Gastrocnemius medialis (tissue), 4 donors: ENCODE measurements around the gene COPS3. TPM values are rescaled to one million over a fixed set of nuclear protein-coding genes. Genes with fewer than 3 reads are reported as not detected.

Source experiments
- ATAC-seq, 2 donors: fragments of 150-250 bp; one replicate each; pipeline ENCODE4 v1.9.1; 2016
- DNase-seq, 2 donors: peaks; one replicate each; pipeline ENCODE4 v3.0.0-alpha.2; 2019
- H3K27ac ChIP-seq, 4 donors: fragments of 200-600 bp; sonication (generic); 1 replicate in 1 of 4; 2 replicates in 3 of 4; pipeline ENCODE4 v1.5.1; 2016 to 2018; ENCODE audit warnings: mild to moderate bottlenecking in 2 of 4, moderate library complexity in 1 of 4
- H3K27me3 ChIP-seq, 3 donors: fragments of 200-600 bp; sonication (generic) in 2 of 3; 1 replicate in 1 of 3; 2 replicates in 2 of 3; pipeline versions ENCODE4 v1.5.1 to v1.6.0; 2016 to 2019; ENCODE audit warnings: mild to moderate bottlenecking in 1 of 3, moderate library complexity in 1 of 3
- H3K36me3 ChIP-seq, 2 donors: fragments of 200-600 bp; sonication (generic) in 1 of 2; one replicate each; pipeline ENCODE4 v1.5.1; 2017 to 2018
- H3K4me1 ChIP-seq, 2 donors: fragments of 200-600 bp; sonication (generic) in 1 of 2; one replicate each; pipeline ENCODE4 v1.5.1; 2016 to 2017; ENCODE audit warnings: mild to moderate bottlenecking in 2 of 2
- H3K4me3 ChIP-seq, 4 donors: fragments of 200-600 bp; sonication (generic) in 3 of 4; 1 replicate in 1 of 4; 2 replicates in 3 of 4; pipeline ENCODE4 v1.5.1; 2016 to 2019; ENCODE audit warnings: mild to moderate bottlenecking in 2 of 4
- H3K9me3 ChIP-seq, 3 donors: fragments of 200-600 bp; sonication (generic) in 2 of 3; 1 replicate in 1 of 3; 2 replicates in 2 of 3; pipeline ENCODE4 v1.5.1; 2016 to 2019
- POLR2A ChIP-seq, 2 donors: fragments of 450-650 bp; IDR thresholded peaks; one replicate each; pipeline ENCODE4 v1.6.1; 2017; ENCODE audit warnings: antibody characterized with exemption in 2 of 2, mild to moderate bottlenecking in 2 of 2, moderate library complexity in 2 of 2
- in situ Hi-C, 4 donors: fragments of 200-750 bp; cut with MboI; loops; one replicate each; pipeline versions ENCODE4 v1.15.0 to v1.8.0; 2017; ENCODE audit warnings: low sequenced_read_pairs in 4 of 4
- intact Hi-C: fragments of 100-400 bp; cut with DNase I; formaldehyde crosslinking; loops from one replicate; pipeline ENCODE4 v1.15.1; 2023; ENCODE audit warnings: low total_unique reads
- total RNA-seq, 4 donors: library from RNA; depleted of rRNA; stranded (reverse); fragments of >200 nt; gene quantifications; one replicate each; pipeline versions ENCODE4 v1.1.0 to v1.2.3, GENCODE V29; 2016
- TF ChIP-seq, protein P1 (sequence below), 5 experiments: fragments of 450-650 bp in 3 of 5; fragments of 200-600 bp in 2 of 5; sonication (generic) in 2 of 5; IDR thresholded peaks in 4 of 5; conservative IDR thresholded peaks in 1 of 5; 1 replicate in 4 of 5; 2 replicates in 1 of 5; pipeline ENCODE4 v1.5.1; 2016 to 2019; ENCODE audit warnings: antibody characterized with exemption in 5 of 5, mild to moderate bottlenecking in 3 of 5, moderate library complexity in 3 of 5

Gene COPS3
- total RNA-seq, 4 donors from 2014 or later: 145 to 249 (median 175) TPM

DNA sequence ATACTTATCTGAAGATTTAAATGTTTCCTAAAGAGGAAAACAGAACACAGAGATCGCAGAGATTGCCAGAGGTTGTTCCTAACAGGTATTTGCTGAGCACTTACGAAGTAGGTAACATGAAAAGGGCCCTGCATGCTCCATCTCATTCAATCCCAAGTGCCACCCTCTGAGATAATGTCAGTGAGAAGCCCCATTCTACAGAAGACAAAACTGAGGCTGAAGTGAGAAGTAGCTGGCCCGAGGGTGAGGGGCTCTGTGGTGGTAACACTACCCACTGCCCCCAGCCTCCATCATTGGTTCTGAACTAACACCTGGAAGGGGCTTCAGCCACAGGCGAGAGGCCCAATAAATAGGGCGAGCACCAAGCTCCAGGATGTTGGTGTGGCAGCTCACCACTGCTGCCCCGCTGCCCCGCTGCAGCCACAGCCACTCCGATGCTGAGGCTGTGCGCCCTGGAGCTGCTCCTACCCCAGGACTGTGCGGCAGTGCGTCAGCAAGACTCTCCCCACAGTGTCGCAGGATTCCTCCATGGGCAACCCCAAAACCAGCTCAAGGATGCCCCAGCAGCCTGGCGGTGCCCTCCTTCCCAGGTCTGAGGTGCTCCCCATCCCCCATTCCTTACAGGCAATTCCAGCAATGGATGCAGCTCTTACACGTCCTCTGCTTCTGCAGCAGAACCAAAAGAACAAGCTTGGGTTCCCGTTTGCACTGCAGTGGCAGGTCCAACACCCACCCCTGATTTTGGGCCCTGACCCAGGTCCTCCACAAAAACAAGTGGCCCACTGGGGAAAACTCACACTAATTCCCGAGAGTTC, 54.4 kb downstream of the COPS3 start:
- Histone ChIP-seq H3K27me3 (no peaks in the 10 kb centered on the region), H3K4me1 (peaks cover 19 to 27% of the 10 kb centered on the region in 2 donors), H3K27ac (no peak overlapping the region), H3K36me3 (peaks cover 0 to 97% of the 10 kb centered on the region in 2 donors), H3K9me3 (no peaks in the 10 kb centered on the region), H3K4me3 (no peak overlapping the region)
- ATAC-seq: no peak
- intact Hi-C loops (no loop called here), in situ Hi-C loops (no loop called here)
- no peak for DNase-seq
- TF ChIP-seq, protein P1, sequence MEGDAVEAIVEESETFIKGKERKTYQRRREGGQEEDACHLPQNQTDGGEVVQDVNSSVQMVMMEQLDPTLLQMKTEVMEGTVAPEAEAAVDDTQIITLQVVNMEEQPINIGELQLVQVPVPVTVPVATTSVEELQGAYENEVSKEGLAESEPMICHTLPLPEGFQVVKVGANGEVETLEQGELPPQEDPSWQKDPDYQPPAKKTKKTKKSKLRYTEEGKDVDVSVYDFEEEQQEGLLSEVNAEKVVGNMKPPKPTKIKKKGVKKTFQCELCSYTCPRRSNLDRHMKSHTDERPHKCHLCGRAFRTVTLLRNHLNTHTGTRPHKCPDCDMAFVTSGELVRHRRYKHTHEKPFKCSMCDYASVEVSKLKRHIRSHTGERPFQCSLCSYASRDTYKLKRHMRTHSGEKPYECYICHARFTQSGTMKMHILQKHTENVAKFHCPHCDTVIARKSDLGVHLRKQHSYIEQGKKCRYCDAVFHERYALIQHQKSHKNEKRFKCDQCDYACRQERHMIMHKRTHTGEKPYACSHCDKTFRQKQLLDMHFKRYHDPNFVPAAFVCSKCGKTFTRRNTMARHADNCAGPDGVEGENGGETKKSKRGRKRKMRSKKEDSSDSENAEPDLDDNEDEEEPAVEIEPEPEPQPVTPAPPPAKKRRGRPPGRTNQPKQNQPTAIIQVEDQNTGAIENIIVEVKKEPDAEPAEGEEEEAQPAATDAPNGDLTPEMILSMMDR (IDR thresholded peaks at IDR 0.05 in 4 of 5, conservative IDR thresholded peaks at IDR 0.05 in 1 of 5): no peak
- no peak for TF ChIP-seq POLR2A (IDR thresholded peaks at IDR 0.05)

DNA sequence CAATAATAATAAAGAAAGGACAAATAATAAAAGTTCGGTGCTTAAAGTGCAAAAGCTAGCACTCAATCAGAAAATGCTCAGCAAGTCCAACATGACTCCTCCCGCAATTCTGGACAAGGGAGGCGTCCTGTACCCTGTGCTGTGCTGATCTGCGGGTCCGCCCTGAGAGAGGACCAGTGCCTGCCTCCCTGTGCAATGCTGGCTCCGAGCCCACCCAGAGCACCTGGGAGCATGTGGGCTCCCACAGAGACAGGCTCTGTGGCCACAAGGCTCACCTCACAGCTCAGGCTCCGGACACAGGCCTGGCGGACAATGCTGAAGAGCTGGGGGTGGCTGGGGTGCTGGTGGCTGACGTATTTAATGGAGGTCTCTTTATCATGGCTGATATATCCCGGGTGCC, 55.1 kb downstream of the COPS3 start:
- DNase-seq (no peak), ATAC-seq (no peak)
- H3K9me3 ChIP-seq: no peaks in the 10 kb centered on the region
- peaks cover 19 to 27% of the 10 kb centered on the region in 2 donors for H3K4me1 ChIP-seq
- intact Hi-C loops: no loop called here
- no peak overlapping the region for H3K27ac ChIP-seq
- TF ChIP-seq POLR2A (IDR thresholded peaks at IDR 0.05): no peak
- TF ChIP-seq, protein P1 (IDR thresholded peaks at IDR 0.05 in 4 of 5, conservative IDR thresholded peaks at IDR 0.05 in 1 of 5): no peak
- H3K27me3 ChIP-seq: no peaks in the 10 kb centered on the region
- no peak overlapping the region for H3K4me3 ChIP-seq
- peaks cover 0 to 97% of the 10 kb centered on the region in 2 donors for H3K36me3 ChIP-seq
- in situ Hi-C loops: no loop called here

DNA sequence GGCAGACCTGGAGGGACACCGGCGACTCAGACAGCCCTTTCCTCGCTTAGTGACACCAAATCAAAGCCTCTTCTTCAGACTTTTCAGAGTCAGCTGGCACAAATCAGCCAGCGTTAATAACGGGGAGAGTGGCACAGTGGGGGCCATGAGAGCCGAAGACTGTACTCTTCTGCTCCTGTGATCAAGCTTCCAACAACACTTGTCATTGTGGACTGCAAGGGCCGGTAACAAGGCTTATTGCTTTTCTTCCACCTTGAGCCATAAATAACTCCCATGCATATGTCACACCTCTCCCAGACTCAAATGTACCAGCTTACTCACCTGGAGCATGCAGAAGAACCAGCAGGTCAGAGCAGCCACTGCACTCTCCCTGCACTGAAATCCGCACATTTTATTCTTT, 56.9 kb downstream of the COPS3 start:
- no peak for TF ChIP-seq POLR2A (IDR thresholded peaks at IDR 0.05)
- TF ChIP-seq, protein P1 (IDR thresholded peaks at IDR 0.05 in 4 of 5, conservative IDR thresholded peaks at IDR 0.05 in 1 of 5): no peak
- DNase-seq (no peak), ATAC-seq (no peak)
- no peaks in the 10 kb centered on the region for H3K27me3 ChIP-seq
- intact Hi-C loops (no loop called here), in situ Hi-C loops (no loop called here)
- no peak overlapping the region for H3K27ac ChIP-seq
- H3K36me3 ChIP-seq: peaks cover 0 to 98% of the 10 kb centered on the region in 2 donors
- H3K4me3 ChIP-seq: no peak overlapping the region
- H3K4me1 ChIP-seq: peaks cover 8 to 14% of the 10 kb centered on the region in 2 donors
- H3K9me3 ChIP-seq: no peaks in the 10 kb centered on the region

- Histone ChIP-seq H3K9me3 (no peaks in the 10 kb centered on the region), H3K4me1 (peaks cover 4 to 10% of the 10 kb centered on the region in 2 donors), H3K36me3 (peaks cover 0 to 98% of the 10 kb centered on the region in 2 donors), H3K4me3 (no peak overlapping the region), H3K27ac (no peak overlapping the region), H3K27me3 (no peaks in the 10 kb centered on the region)
- ATAC-seq: no peak
- TF ChIP-seq POLR2A (IDR thresholded peaks at IDR 0.05): no peak
- TF ChIP-seq, protein P1 (IDR thresholded peaks at IDR 0.05 in 4 of 5, conservative IDR thresholded peaks at IDR 0.05 in 1 of 5): no peak
- intact Hi-C loops (no loop called here), in situ Hi-C loops (no loop called here)
- no peak for DNase-seq
Observed at GRCh38 chr17:17223736-17224135, 57.3 kb downstream of the COPS3 start.
